Erythroblast (primary cell): ENCODE results near the gene FASN.

ENCODE experiments used
- GATA1 ChIP-seq: IDR thresholded peaks from 2 replicates; pipeline ENCODE4 v1.6.1; 2011; ENCODE audit warnings: low read depth, mild to moderate bottlenecking, control low read depth, low read length, moderate library complexity
- POLR2A ChIP-seq: IDR thresholded peaks from 2 replicates; pipeline ENCODE4 v1.6.1; 2011; ENCODE audit warnings: mild to moderate bottlenecking, low read length

- TF ChIP-seq POLR2A (no peak), GATA1 (no peak)
Measured at GRCh38 chr17:82033359-82034085, 64.5 kb downstream of the FASN start.
